Measurements from ENCODE around the gene CASS4. TPM values are rescaled to one million over a fixed set of nuclear protein-coding genes. Genes with fewer than 3 reads are reported as not detected.

The CASS4 gene
- total RNA-seq, 1 experiment from 2014 or later, result not detected

- peaks cover 33% of the 10 kb centered on the region for H3K36me3 Mint-ChIP-seq (ENCODE audit: insufficient read depth, unreplicated experiment)
- no peaks in the 10 kb centered on the region for H3K4me1 Mint-ChIP-seq (ENCODE audit: insufficient read depth, unreplicated experiment)
- no TSS peak for BruUV-seq (replicated peaks)
- DNase-seq (ENCODE audit: unreplicated experiment), result no peak
- H3K27ac Mint-ChIP-seq (ENCODE audit: low read depth, unreplicated experiment), result no peak overlapping the region
- ChIA-PET POLR2A (no interaction called here), CTCF (interaction anchor here (0.6 to 2.7 kb wide), 4 partner anchors 12 to 31 kb away, joined by 3 to 13 read pairs (median 3); no protein-coding TSS in a partner anchor)
- no peaks in the 10 kb centered on the region for H3K9me3 Mint-ChIP-seq (ENCODE audit: unreplicated experiment)
- intact Hi-C loops (cut with micrococcal nuclease), result no loop called here
- H3K4me3 Mint-ChIP-seq (ENCODE audit: unreplicated experiment), result no peak overlapping the region
- H3K27me3 Mint-ChIP-seq (ENCODE audit: insufficient read depth, unreplicated experiment), result no peaks in the 10 kb centered on the region
- no peak for TF ChIP-seq CTCF (IDR thresholded peaks at IDR 0.05; ENCODE audit: unreplicated experiment)
Observed at GRCh38 chr20:56503916-56504315, 91.9 kb downstream of the CASS4 start.

DNA sequence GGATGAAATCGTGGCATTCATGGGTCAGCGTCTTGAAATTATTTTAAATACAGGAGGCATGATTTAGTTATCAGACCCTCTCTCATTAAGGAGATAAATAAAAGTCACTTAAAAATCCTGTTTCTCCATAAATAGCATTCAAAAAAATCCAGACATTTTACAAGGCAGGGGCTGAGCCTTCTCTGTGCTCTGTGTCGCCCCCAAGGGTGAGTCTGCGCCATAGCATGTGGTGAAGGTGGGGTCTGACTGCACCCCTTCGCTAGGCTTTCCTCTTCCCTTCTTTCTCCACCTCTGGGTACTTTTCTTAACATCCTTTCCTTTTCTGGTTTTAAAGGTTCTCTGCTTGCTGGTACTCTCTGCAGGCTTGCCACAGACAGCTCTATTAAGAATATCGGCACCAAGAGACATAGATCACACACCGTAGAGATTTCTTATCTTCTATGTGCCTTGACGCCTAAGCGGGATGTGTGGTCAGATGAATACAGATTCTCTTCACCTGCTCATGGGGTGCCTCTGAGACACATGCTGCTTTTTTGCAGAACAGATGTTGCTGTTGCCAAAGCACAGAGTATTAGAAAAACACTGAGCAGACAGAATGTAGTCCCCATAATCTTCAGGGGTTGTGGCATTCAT lies 92.4 kb downstream of the CASS4 start:
- no TSS peak for BruUV-seq (replicated peaks)
- DNase-seq (ENCODE audit: unreplicated experiment), result peak; percentile 1
- Mint-ChIP-seq H3K27me3 (ENCODE audit: insufficient read depth, unreplicated experiment) (no peaks in the 10 kb centered on the region), H3K27ac (ENCODE audit: low read depth, unreplicated experiment) (no peak overlapping the region), H3K9me3 (ENCODE audit: unreplicated experiment) (no peaks in the 10 kb centered on the region), H3K4me3 (ENCODE audit: unreplicated experiment) (no peak overlapping the region), H3K36me3 (ENCODE audit: insufficient read depth, unreplicated experiment) (peaks cover 31% of the 10 kb centered on the region), H3K4me1 (ENCODE audit: insufficient read depth, unreplicated experiment) (no peaks in the 10 kb centered on the region)
- POLR2A ChIA-PET, result no interaction called here
- TF ChIP-seq CTCF (IDR thresholded peaks at IDR 0.05; ENCODE audit: unreplicated experiment), result peak; percentile 29
- intact Hi-C loops (cut with micrococcal nuclease), result no loop called here
- CTCF ChIA-PET, result interaction anchor here (0.7 to 2.7 kb wide), 4 partner anchors 11 to 450 kb away, joined by 3 to 13 read pairs (median 3); no protein-coding TSS in a partner anchor

GRCh38 chr20:56506103-56506502 lies 94.0 kb downstream of the CASS4 start:
- CTCF ChIA-PET, result interaction anchor here (0.8 to 2.7 kb wide), 3 partner anchors 10 to 107 kb away, joined by 3 to 13 read pairs (median 4); no protein-coding TSS in a partner anchor
- no peak overlapping the region for H3K27ac Mint-ChIP-seq (ENCODE audit: low read depth, unreplicated experiment)

More at GRCh38 chr20:56506103-56506502, 94.0 kb downstream of the CASS4 start:
- intact Hi-C loops (cut with micrococcal nuclease), result no loop called here
- no peaks in the 10 kb centered on the region for H3K4me1 Mint-ChIP-seq (ENCODE audit: insufficient read depth, unreplicated experiment)
- no peaks in the 10 kb centered on the region for H3K27me3 Mint-ChIP-seq (ENCODE audit: insufficient read depth, unreplicated experiment)
- H3K36me3 Mint-ChIP-seq (ENCODE audit: insufficient read depth, unreplicated experiment), result peaks cover 26% of the 10 kb centered on the region
- H3K4me3 Mint-ChIP-seq (ENCODE audit: unreplicated experiment), result no peak overlapping the region
- POLR2A ChIA-PET, result no interaction called here
- TF ChIP-seq CTCF (IDR thresholded peaks at IDR 0.05; ENCODE audit: unreplicated experiment), result no peak
- no peak for DNase-seq (ENCODE audit: unreplicated experiment)
- no peaks in the 10 kb centered on the region for H3K9me3 Mint-ChIP-seq (ENCODE audit: unreplicated experiment)
- no TSS peak for BruUV-seq (replicated peaks)

Other genes with a start within 250 kb of the CASS4 start
- gene MC3R, start 163.5 kb upstream of the CASS4 start, total RNA-seq (2022), result not detected in 2 replicates
- gene FAM210B, start 53.3 kb upstream of the CASS4 start, total RNA-seq (2022), result 37.7 and 38.2 TPM in 2 replicates
- 65.8 and 75.3 TPM in 2 replicates for gene AURKA, start 20.0 kb upstream of the CASS4 start, total RNA-seq (2022)
- 30.1 and 35.1 TPM in 2 replicates for gene CSTF1, start 19.6 kb upstream of the CASS4 start, total RNA-seq (2022)
- 66.4 and 72.8 TPM in 2 replicates for gene RTF2, start 56.4 kb downstream of the CASS4 start, total RNA-seq (2022)
- gene FAM209A, start 112.5 kb downstream of the CASS4 start, total RNA-seq (2022), result 0.42 TPM in 1 of 2 replicates, not detected in the other
- gene FAM209B, start 121.0 kb downstream of the CASS4 start, total RNA-seq (2022), result not detected in 2 replicates
- 13.2 and 14.9 TPM in 2 replicates for gene TFAP2C, start 217.0 kb downstream of the CASS4 start, total RNA-seq (2022)

All from MCF 10A (cell line).